Measurements from ENCODE around the gene IL1B. TPM values are rescaled to one million over a fixed set of nuclear protein-coding genes. Genes with fewer than 3 reads are reported as not detected.

Gene IL1B
- total RNA-seq, 1 donor: 2.4 TPM

DNA sequence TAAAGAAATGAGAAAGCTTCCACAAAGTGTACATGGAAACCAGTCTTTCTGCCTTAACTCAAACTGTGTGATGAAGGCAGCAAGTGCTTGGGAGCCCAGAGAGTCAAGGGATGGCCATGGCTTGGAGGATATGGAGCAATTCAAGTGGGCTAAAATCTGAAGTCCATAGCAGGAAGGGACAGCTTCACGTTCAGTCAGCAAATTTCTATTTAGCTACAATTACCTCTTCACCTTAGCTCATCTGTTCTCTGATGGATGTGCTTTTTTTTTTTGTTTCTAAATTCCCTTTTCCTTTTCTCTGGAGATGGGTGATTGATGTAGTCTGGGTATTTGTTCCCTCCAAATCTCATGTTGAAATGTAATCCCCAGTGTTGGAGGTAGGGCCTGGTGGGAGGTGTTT is 47.4 kb downstream of the IL1B start:
- TF ChIP-seq, protein P1, sequence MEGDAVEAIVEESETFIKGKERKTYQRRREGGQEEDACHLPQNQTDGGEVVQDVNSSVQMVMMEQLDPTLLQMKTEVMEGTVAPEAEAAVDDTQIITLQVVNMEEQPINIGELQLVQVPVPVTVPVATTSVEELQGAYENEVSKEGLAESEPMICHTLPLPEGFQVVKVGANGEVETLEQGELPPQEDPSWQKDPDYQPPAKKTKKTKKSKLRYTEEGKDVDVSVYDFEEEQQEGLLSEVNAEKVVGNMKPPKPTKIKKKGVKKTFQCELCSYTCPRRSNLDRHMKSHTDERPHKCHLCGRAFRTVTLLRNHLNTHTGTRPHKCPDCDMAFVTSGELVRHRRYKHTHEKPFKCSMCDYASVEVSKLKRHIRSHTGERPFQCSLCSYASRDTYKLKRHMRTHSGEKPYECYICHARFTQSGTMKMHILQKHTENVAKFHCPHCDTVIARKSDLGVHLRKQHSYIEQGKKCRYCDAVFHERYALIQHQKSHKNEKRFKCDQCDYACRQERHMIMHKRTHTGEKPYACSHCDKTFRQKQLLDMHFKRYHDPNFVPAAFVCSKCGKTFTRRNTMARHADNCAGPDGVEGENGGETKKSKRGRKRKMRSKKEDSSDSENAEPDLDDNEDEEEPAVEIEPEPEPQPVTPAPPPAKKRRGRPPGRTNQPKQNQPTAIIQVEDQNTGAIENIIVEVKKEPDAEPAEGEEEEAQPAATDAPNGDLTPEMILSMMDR (IDR thresholded peaks at IDR 0.05; ENCODE audit: insufficient read depth, low read length): no peak
- no peak for DNase-seq (ENCODE audit: low read depth)
- no peak overlapping the region for H3K4me3 ChIP-seq (ENCODE audit: low read depth, low read length)

DNA sequence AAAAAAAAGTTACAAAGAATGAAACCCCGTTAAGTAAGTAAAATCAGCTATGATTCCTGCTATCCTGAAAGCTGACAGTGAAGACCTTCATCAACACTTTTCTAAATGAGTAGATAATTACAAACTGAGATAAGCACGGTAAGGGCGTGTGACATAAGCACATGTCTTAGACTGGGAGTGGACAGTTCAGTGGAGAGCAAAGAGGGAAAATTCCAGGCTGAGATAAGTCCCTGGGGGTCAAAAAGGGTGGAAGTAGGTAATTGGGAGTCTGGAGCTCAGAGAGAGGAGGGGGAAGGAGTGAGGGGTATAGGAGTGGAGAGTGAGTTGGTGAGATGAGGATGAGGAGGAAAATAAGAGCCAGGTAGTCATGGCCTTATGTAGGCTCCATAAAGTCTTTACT is 47.9 kb downstream of the IL1B start:
- DNase-seq (ENCODE audit: low read depth): no peak
- H3K4me3 ChIP-seq (ENCODE audit: low read depth, low read length): no peak overlapping the region
- TF ChIP-seq, protein P1 (IDR thresholded peaks at IDR 0.05; ENCODE audit: insufficient read depth, low read length): no peak

DNA sequence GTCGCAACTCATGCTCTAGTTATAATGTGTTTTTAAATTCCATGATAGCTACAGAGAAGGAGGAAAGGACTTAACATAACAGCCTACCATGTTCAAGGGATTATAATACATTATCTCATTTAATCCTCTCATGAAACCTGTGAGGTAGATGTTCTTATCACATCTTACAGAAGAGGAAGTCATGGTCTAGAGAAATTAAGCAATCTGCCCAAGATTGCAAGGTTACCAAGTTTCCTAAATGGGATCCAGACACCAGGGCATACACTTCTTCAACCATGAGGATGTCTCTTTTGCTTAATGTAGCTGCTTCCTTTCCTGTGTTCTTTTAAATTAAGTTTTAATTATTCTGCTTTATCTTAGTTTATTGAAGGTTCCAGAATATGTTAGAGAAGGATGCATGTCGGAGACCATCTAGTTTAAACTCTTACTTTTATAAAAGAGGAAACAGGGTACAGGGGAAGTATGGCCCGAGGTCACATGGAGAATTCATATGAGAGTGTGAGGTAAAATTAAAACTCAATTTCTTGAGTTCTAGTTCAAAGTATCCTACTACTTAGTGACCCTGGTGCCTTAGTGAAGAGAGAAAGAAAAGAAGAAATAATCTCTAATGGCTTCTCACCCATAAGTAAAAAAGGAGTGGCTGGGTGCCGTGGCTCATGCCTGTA is 48.7 kb downstream of the IL1B start:
- TF ChIP-seq, protein P1 (IDR thresholded peaks at IDR 0.05; ENCODE audit: insufficient read depth, low read length): no peak
- DNase-seq (ENCODE audit: low read depth): no peak
- no peak overlapping the region for H3K4me3 ChIP-seq (ENCODE audit: low read depth, low read length)

DNA sequence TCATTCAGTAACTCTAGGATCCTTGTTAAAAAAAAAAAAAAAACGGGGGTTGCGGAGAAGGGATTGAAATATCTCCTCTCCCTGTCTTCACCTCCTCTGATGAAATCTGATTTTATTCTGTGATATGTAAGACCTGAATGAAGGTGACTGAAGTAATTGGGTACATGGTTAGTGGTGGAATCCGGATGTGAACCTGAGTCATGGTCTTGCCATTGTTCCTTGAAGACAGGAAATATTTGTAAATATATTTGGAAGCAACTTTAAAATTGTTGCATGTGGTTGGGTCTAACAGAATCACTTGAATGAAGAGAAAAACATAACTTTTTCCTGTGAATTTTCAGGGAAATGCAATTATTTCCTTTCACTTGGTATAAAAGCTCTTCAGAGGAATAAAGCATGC is 49.3 kb downstream of the IL1B start:
- DNase-seq (ENCODE audit: low read depth): peak; percentile 34

DNA sequence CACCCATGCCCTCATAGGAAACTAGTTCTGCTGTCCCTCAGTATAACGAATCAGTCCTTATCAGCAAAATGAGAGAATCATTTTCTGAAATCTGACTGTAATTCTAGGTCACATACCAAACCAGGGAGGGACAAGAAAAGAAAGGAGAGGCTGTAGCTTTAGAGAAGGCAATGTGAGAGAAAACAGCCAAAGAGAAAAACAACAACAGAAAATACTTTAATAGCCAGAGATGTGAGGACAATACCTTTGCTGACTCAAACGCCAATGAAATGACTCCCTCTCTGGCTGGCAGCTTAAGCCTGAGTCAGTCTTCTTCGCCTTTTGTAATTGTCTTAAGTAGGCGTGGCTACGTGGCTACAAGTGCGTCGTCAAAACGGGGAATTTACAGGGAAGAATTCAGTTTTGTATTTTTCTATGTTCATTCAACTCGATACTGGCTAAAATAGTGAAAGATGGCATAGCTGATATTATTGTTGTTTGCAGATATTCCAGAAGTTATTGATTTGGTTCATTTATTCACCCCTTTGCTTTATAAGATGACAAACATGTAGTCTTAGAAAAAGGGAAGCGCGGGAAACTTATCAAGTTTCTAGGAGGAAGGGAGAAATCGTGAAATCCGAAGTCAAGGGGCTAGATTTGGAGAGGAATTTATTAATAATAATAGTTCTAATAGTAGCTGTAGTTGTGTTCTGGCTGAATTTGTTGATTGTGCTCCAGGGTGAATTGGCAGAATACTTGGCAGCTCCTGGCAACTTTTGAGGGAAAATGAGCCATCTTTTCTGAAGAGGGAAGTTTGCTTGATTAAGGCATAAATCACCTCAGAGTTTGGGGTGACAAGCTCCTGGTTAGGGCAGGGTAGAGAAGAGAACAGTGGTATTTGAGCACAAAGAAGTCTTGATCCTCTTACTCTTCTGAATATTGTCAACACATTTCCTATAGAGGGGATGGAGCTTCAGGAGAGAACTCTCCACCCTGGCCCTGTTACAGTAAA is 52.1 kb downstream of the IL1B start, which contains the start of gene IL1A:
Gene IL1A, minus strand, starts transcription at position 295 of the 991 bp plus-strand sequence. CDS start 723 bp downstream, outside the sequence.
- TF ChIP-seq, protein P1 (IDR thresholded peaks at IDR 0.05; ENCODE audit: insufficient read depth, low read length): no peak
- peak; percentile 86 for DNase-seq (ENCODE audit: low read depth)
- peak within 1 kb of the TSS; percentile 56 for H3K4me3 ChIP-seq (ENCODE audit: low read depth, low read length)

More for the DNA sequence above, 49.3 kb downstream of the IL1B start:
- TF ChIP-seq, protein P1 (IDR thresholded peaks at IDR 0.05; ENCODE audit: insufficient read depth, low read length): no peak
- H3K4me3 ChIP-seq (ENCODE audit: low read depth, low read length): no peak overlapping the region

DNA sequence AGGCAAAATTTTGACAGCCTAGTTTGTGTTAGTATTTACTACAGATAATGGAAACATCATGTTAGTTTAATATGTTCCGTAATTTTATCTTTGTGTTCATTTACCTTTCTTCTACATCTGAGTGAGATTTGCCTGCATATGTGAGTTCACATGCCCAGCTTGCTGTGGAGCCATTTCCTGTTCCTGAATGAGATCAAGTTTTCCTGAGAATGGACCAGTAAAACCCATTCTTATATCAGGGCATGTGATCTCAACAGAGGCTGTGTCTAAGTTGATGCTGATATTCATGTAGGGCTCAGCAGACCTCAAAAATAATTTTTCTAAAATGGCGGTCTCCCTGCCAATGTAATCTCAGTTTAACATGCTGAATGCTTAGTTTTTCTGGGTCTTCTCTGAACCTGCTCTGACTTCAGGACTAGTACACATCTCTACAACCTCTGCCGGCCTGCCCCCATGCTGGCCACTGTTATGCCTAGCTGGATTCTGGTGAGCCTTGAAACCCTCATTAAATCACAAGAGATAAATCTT is 53.3 kb downstream of the IL1B start:
- peak overlapping the region; percentile 56 for H3K4me3 ChIP-seq (ENCODE audit: low read depth, low read length)
- TF ChIP-seq, protein P1 (IDR thresholded peaks at IDR 0.05; ENCODE audit: insufficient read depth, low read length): no peak
- no peak for DNase-seq (ENCODE audit: low read depth)

All from fibroblast of the aortic adventitia (primary cell).